ENCODE data around the gene CHST8.

GRCh38 chr19:33590224-33590623 is 31.5 kb upstream of the CHST8 start:
- no peak for TF ChIP-seq CTCF (IDR thresholded peaks at IDR 0.05; ENCODE audit: low read depth, low read length, poor library complexity, severe bottlenecking)
- TF ChIP-seq EZH2phosphoT487 (IDR thresholded peaks at IDR 0.05; ENCODE audit: borderline replicate concordance, low read length): no peak

All from DOHH2 (cell line).